Fibroblast of pulmonary artery (primary cell): ENCODE measurements around the gene MSI2.

ENCODE experiments used
- DNase-seq: peaks from one replicate; pipeline ENCODE4 v3.0.0-alpha.2; 2010; ENCODE audit warnings: low read depth
- H3K4me3 ChIP-seq: replicated peaks from 2 replicates; pipeline ENCODE4 v1.5.1; 2011; ENCODE audit warnings: low read depth, mild to moderate bottlenecking, control low read depth, low read length, moderate library complexity
- TF ChIP-seq, protein P1 (sequence below): IDR thresholded peaks from 2 replicates; pipeline ENCODE4 v1.5.1; 2011; ENCODE audit warnings: mild to moderate bottlenecking, control low read depth, low read length, inconsistent platforms; ENCODE audit errors: missing control alignments

MSI2 gene

DNA sequence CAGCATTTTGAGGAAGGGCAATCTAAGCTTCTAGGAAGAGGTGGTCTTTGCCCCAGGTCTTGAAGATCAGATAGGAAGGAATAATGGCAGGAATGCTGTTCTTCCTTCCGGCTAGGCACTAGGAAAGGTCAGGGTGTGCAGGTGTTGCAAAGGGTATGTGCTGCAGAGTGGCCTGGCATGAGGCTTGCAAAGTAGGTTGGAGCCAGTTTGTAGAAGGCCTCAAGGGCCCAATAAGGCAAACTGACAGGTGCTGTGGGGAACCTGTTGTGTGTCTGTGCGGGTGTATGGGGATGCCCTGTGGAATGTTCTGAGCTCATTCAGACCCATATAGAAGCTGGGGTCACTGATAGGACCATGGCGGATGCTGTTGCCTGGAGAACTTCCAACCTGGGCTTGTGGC lies 12.7 kb downstream of the MSI2 start:
- TF ChIP-seq, protein P1, sequence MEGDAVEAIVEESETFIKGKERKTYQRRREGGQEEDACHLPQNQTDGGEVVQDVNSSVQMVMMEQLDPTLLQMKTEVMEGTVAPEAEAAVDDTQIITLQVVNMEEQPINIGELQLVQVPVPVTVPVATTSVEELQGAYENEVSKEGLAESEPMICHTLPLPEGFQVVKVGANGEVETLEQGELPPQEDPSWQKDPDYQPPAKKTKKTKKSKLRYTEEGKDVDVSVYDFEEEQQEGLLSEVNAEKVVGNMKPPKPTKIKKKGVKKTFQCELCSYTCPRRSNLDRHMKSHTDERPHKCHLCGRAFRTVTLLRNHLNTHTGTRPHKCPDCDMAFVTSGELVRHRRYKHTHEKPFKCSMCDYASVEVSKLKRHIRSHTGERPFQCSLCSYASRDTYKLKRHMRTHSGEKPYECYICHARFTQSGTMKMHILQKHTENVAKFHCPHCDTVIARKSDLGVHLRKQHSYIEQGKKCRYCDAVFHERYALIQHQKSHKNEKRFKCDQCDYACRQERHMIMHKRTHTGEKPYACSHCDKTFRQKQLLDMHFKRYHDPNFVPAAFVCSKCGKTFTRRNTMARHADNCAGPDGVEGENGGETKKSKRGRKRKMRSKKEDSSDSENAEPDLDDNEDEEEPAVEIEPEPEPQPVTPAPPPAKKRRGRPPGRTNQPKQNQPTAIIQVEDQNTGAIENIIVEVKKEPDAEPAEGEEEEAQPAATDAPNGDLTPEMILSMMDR = no peak
- DNase-seq = no peak

DNA sequence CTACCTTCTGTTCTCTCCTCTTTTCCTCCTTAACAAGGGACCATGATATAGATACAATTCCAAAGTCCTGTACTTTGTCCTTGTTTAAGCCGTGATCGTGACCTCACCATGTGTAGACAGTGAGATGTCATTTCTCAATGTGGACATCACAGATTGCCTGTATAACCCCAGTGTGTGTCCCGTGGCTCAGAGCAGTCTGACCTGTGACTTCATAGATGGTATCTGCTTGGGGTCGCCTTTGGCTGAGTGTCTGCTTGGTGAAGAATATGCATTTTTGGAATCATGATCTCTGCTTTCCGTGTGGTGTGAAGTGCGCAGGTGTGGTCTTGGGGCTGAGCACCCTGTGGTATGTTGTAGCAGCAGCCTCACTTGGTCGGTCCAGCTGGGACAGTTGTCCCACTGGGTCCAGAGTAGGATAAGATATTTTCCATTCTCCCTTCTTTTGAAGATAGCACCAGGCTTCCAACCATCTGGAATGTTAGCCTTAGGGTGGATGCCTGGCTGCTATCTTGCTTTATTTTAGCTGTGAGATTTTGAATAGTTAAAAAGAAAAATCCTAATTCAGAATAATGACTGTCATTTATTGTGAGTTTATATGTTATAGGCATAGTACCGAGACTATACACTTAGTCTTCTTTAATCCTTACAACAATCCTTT lies 13.4 kb downstream of the MSI2 start:
- DNase-seq = no peak
- TF ChIP-seq, protein P1 = no peak
- H3K4me3 ChIP-seq = no peak overlapping the region

More for the DNA sequence above, 12.7 kb downstream of the MSI2 start:
- no peak overlapping the region for H3K4me3 ChIP-seq

DNA sequence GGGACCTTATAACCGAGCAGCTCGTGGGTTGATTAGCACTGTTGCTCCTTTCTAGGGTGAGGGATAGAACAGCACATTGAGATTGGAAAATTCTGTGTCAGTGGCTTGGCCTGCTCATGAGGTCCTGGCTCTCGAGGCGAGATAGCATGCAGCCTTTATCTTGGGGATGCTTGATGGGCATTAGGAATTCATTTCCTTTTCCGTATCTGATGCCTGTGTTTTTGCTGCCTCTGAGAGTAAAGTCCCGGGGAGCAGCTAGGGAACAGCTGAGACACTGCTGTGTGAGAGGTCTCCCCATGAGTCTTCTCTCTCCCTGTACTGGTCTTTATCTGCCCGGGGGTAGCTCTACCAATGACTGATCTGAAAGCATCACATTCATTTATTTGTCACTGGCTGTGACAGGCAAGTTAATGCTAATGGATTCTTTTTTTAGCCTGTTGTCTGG lies 14.5 kb downstream of the MSI2 start:
- no peak overlapping the region for H3K4me3 ChIP-seq
- TF ChIP-seq, protein P1 = no peak
- no peak for DNase-seq

DNA sequence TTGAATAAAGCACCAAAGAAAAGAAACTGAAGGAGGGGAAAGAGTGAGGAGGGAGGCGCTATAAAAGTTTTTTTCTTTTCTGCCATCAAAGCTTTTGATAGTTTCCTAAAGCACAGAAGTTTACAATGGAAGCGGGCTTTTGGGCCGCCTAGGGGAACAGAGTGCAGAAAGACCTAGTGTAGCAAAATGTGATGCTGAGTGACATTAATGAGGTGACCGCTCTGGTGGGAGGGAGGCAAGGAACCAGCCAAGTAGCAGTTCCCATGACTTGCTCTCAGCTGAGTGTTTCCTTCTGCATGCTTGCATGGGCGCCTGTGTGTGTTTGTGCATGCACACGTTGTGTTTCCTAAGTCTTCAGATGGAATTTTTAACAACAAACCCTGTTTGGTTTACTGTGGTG lies 15.5 kb downstream of the MSI2 start:
- H3K4me3 ChIP-seq = no peak overlapping the region
- TF ChIP-seq, protein P1 = no peak
- DNase-seq = no peak

DNA sequence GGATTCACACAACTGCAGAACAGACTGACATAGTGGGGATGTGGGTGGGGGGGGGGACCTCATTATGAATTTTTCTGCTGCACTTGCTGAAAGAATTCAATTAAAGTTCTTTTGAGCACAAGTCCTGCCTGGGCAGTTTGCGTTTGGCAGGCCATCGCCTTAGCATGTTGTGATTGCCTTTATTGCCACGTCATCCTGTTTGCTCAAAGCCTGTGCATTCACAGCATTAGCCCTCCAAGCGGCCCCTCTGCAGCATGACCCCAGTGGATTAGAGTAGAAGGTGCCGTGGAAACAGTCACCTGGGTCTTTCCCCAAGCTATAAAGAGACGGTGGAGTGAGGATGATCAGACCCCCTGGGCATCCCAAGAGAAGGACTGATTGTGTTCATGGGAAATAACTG lies 17.2 kb downstream of the MSI2 start:
- H3K4me3 ChIP-seq = no peak overlapping the region
- TF ChIP-seq, protein P1 = no peak
- no peak for DNase-seq

DNA sequence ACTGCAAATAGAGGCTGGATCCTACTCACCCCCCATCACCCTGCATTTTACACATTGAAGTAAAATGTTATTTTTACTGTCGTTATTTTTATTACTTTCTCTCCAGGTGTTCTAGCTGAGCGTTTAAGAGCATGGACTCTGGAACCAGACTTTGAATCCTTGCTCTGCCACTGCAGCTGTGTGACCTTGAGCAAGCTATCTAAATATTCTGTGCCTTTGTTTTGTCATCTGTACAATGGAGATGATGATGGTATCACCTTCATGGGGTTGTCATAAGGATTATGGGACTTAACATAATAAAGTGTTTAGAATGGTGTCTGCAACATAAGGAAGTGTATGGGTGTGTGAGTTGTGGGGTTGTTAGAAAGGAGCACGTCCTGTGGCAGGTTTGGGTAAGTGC lies 17.8 kb downstream of the MSI2 start:
- TF ChIP-seq, protein P1 = no peak
- no peak overlapping the region for H3K4me3 ChIP-seq
- no peak for DNase-seq

DNA sequence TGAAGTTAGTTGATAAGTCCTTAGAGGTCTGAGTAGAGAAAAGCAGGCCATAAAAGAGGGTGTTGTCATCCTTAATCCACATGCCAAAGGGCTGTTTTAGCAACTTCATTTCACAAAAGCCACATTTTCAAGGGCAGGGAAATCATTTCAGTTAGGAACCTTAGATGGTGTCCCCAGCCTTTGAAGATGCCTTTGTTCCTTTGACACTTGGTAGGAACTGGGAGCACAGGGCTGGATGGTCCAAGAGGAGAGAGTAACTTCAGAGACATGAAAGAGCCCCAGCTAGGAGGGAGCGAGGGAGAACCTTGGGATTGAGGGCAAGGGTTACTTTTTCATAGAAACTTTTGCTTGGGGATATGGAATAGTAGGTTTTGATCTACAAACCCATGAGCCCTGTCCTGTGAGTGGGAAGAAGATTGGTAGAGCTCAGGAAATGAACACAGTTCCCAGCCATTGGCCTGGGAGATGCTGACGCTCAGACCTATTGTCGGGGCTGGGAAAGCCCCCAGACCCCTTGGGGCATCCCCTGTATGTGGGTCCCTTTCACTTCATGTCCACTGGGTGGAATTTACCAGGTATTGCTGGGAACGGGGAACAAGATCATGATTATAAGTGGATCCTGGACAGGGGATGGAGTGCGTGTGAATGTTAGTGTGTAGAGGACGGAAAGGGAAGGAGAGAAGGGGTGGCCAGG lies 18.9 kb downstream of the MSI2 start:
- TF ChIP-seq, protein P1 = no peak
- DNase-seq = no peak
- H3K4me3 ChIP-seq = no peak overlapping the region
